Adrenal gland (tissue), 5 donors: ENCODE results near the gene ZNF711.

Experiments
- CTCF ChIP-seq, 6 experiments: fragments of 450-650 bp in 4 of 6; fragments of 200-600 bp in 2 of 6; sonication (generic) in 1 of 6; IDR thresholded peaks; 1 replicate in 5 of 6; 2 replicates in 1 of 6; pipeline versions ENCODE4 v1.5.1 to v1.8.0; 2016 to 2021; ENCODE audit warnings: antibody characterized with exemption in 6 of 6, mild to moderate bottlenecking in 2 of 6, moderate library complexity in 1 of 6
- POLR2A ChIP-seq, 2 donors: fragments of 450-650 bp; IDR thresholded peaks; one replicate each; pipeline ENCODE4 v1.6.1; 2017; ENCODE audit warnings: antibody characterized with exemption in 2 of 2, mild to moderate bottlenecking in 2 of 2, moderate library complexity in 1 of 2
- donor health status: DM: no; HTN: no; CAD: no.

- TF ChIP-seq CTCF (IDR thresholded peaks at IDR 0.05) (no peak), POLR2A (IDR thresholded peaks at IDR 0.05) (no peak)
These were observed 22.4 kb upstream of the ZNF711 start for GRCh38 chrX:85221361-85221760.
